ENCODE measurements around the gene ABHD17B.

GRCh38 chr9:71847892-71848291, 63.1 kb downstream of the ABHD17B start:
- TF ChIP-seq CTCF (conservative IDR thresholded peaks at IDR 0.05) (no peak), EZH2 (IDR thresholded peaks at IDR 0.05; ENCODE audit: low read depth) (no peak)
